GDM1 (cell line): ENCODE measurements around the gene NCR2.

ENCODE experiments used
- DNase-seq: peaks from one replicate; lab custom pipeline; 2025; lab: John Stamatoyannopoulos, UW

The NCR2 gene

GRCh38 chr6:41331401-41332150, 3.8 kb upstream of the NCR2 start:
- DNase-seq = no peak

- DNase-seq = no peak
These were observed 3.2 kb upstream of the NCR2 start for GRCh38 chr6:41332241-41332640.

GRCh38 chr6:41332842-41333736, 2.3 kb upstream of the NCR2 start:
- DNase-seq = no peak

- no peak for DNase-seq
These were observed 847 bp upstream of the NCR2 start for GRCh38 chr6:41334482-41335040.

GRCh38 chr6:41335943-41336342, 535 bp downstream of the NCR2 start:
- DNase-seq = no peak

GRCh38 chr6:41336824-41337223, 1.4 kb downstream of the NCR2 start:
- DNase-seq = no peak

GRCh38 chr6:41337709-41338108, 2.3 kb downstream of the NCR2 start:
- no peak for DNase-seq

- DNase-seq = no peak
These were observed 3.3 kb downstream of the NCR2 start for GRCh38 chr6:41338659-41339058.

- DNase-seq = no peak
These were observed 6.2 kb downstream of the NCR2 start for GRCh38 chr6:41341580-41341979.

- DNase-seq = no peak
These were observed 6.8 kb downstream of the NCR2 start for GRCh38 chr6:41342241-41342640.

GRCh38 chr6:41343641-41344187, 8.3 kb downstream of the NCR2 start:
- DNase-seq = no peak

- no peak for DNase-seq
These were observed 9.5 kb downstream of the NCR2 start for GRCh38 chr6:41344876-41345275.

- no peak for DNase-seq
These were observed 10.5 kb downstream of the NCR2 start for GRCh38 chr6:41345901-41346300.

- no peak for DNase-seq
These were observed 11.0 kb downstream of the NCR2 start for GRCh38 chr6:41346441-41346840.

GRCh38 chr6:41347378-41348050, 12.1 kb downstream of the NCR2 start:
- no peak for DNase-seq

GRCh38 chr6:41348934-41349333, 13.5 kb downstream of the NCR2 start:
- no peak for DNase-seq

GRCh38 chr6:41352396-41352795, 17.0 kb downstream of the NCR2 start:
- DNase-seq = no peak

- DNase-seq = no peak
These were observed 17.5 kb downstream of the NCR2 start for GRCh38 chr6:41352907-41353306.

- DNase-seq = no peak
These were observed 17.9 kb downstream of the NCR2 start for GRCh38 chr6:41353333-41353732.

GRCh38 chr6:41355952-41356351, 20.5 kb downstream of the NCR2 start:
- no peak for DNase-seq

GRCh38 chr6:41356825-41357224, 21.4 kb downstream of the NCR2 start:
- no peak for DNase-seq

GRCh38 chr6:41358503-41358902, 23.1 kb downstream of the NCR2 start:
- no peak for DNase-seq
